GM23338 (cell line): ENCODE data around the gene TBPL1. TPM values are rescaled to one million over a fixed set of nuclear protein-coding genes. Genes with fewer than 3 reads are reported as not detected.

Experiments
- ATAC-seq: fragments of 200-7000 bp; cut with Tn5 transposase; 3 replicates; pipeline ENCODE4 v1.9.1; 2020
- DNase-seq: peaks from one replicate; pipeline ENCODE4 v3.0.0-alpha.2; 2015; ENCODE audit warnings: low spot score
- H2AFZ ChIP-seq: fragments of 200-600 bp; sonication (generic); 2 replicates; pipeline ENCODE4 v1.8.0; 2016; ENCODE audit warnings: antibody characterized with exemption, mild to moderate bottlenecking, moderate library complexity
- H3F3A ChIP-seq: fragments of 200-600 bp; sonication (generic); replicated peaks from 2 replicates; pipeline ENCODE4 v1.8.0; 2017; ENCODE audit warnings: antibody characterized with exemption, mixed run types, low read depth
- H3K27ac ChIP-seq: fragments of 200-600 bp; sonication (generic); 2 replicates; pipeline ENCODE4 v1.6.1; 2016; ENCODE audit warnings: low read depth
- H3K27me3 ChIP-seq: fragments of 200-600 bp; sonication (generic); 2 replicates; pipeline ENCODE4 v1.8.0; 2016; ENCODE audit warnings: mild to moderate bottlenecking, mixed run types, moderate library complexity; ENCODE audit not compliant: insufficient read depth
- H3K36me3 ChIP-seq: fragments of 200-600 bp; sonication (generic); 2 replicates; pipeline ENCODE4 v1.8.0; 2016; ENCODE audit warnings: mild to moderate bottlenecking; ENCODE audit not compliant: insufficient read depth
- H3K4me1 ChIP-seq: fragments of 200-600 bp; sonication (generic); 2 replicates; pipeline ENCODE4 v1.8.0; 2016; ENCODE audit warnings: mild to moderate bottlenecking, moderate library complexity; ENCODE audit not compliant: insufficient read depth
- H3K4me2 ChIP-seq: fragments of 200-600 bp; sonication (generic); 2 replicates; pipeline ENCODE4 v1.7.1; 2017; ENCODE audit warnings: mixed run types
- H3K4me3 ChIP-seq: fragments of 200-600 bp; sonication (generic); 2 replicates; pipeline ENCODE4 v1.6.1; 2016; ENCODE audit warnings: mixed run types
- H3K79me2 ChIP-seq: fragments of 200-600 bp; sonication (generic); replicated peaks from 2 replicates; pipeline ENCODE4 v1.8.0; 2017; ENCODE audit warnings: mild to moderate bottlenecking; ENCODE audit not compliant: insufficient read depth
- H3K9me2 ChIP-seq: fragments of 200-600 bp; sonication (generic); 2 replicates; pipeline ENCODE4 v1.8.0; 2017; ENCODE audit not compliant: insufficient read depth
- H4K20me1 ChIP-seq: fragments of 200-600 bp; sonication (generic); replicated peaks from 2 replicates; pipeline ENCODE4 v1.8.0; 2017; ENCODE audit warnings: mild to moderate bottlenecking; ENCODE audit not compliant: insufficient read depth
- H3K27ac Mint-ChIP-seq: 2 replicates; pipeline ENCODE4 v1.8.0; 2020; ENCODE audit warnings: inconsistent platforms, mild to moderate bottlenecking, moderate library complexity, mixed read lengths
- H3K27me3 Mint-ChIP-seq: 3 replicates; pipeline ENCODE4 v1.8.0; 2022; ENCODE audit warnings: low read depth, mild to moderate bottlenecking, moderate library complexity, mixed read lengths, inconsistent platforms; ENCODE audit not compliant: insufficient read depth, poor library complexity
- H3K36me3 Mint-ChIP-seq: 3 replicates; pipeline ENCODE4 v1.8.0; 2021; ENCODE audit warnings: low read depth, mild to moderate bottlenecking, inconsistent platforms, moderate library complexity, mixed read lengths
- H3K4me1 Mint-ChIP-seq: 3 replicates; pipeline ENCODE4 v1.8.0; 2020; ENCODE audit warnings: mild to moderate bottlenecking, inconsistent platforms, mixed read lengths
- H3K4me3 Mint-ChIP-seq: 3 replicates; pipeline ENCODE4 v1.8.0; 2021; ENCODE audit warnings: moderate library complexity, mild to moderate bottlenecking, inconsistent platforms, mixed read lengths
- H3K9me3 Mint-ChIP-seq: 3 replicates; pipeline ENCODE4 v1.8.0; 2020; ENCODE audit warnings: moderate library complexity, mild to moderate bottlenecking, inconsistent platforms, mixed read lengths
- CREB1 ChIP-seq: fragments of 250-450 bp; sonication (Bioruptor Pico); IDR thresholded peaks from 2 replicates; pipeline ENCODE4 v1.5.0; 2020; ENCODE audit warnings: low read depth, mild to moderate bottlenecking, moderate library complexity
- EZH2 ChIP-seq: fragments of 200-600 bp; sonication (generic); IDR thresholded peaks from one replicate; pipeline ENCODE4 v1.8.0; 2017; ENCODE audit warnings: antibody characterized with exemption, mild to moderate bottlenecking, low read depth; ENCODE audit not compliant: unreplicated experiment
- JUNB ChIP-seq: IDR thresholded peaks from one replicate; pipeline ENCODE4 v1.6.1; 2016; ENCODE audit warnings: antibody characterized with exemption; ENCODE audit not compliant: unreplicated experiment
- NANOG ChIP-seq: IDR thresholded peaks from 2 replicates; pipeline ENCODE4 v1.6.1; 2016; ENCODE audit warnings: antibody characterized with exemption, borderline replicate concordance
- POLR2AphosphoS5 ChIP-seq: IDR thresholded peaks from 2 replicates; pipeline ENCODE4 v1.6.1; 2016; ENCODE audit warnings: antibody characterized with exemption, low read depth
- STAT1 ChIP-seq: IDR thresholded peaks from one replicate; pipeline ENCODE4 v1.6.1; 2016; ENCODE audit warnings: antibody characterized with exemption; ENCODE audit not compliant: unreplicated experiment
- polyA plus RNA-seq: library from polyadenylated mRNA; unstranded; fragments of >200 nt; fragmentation: Nextera tagmentation; extraction: Ambion mirVana; gene quantifications from 2 replicates; pipeline ENCODE4 v1.2.1, GENCODE V29; 2016
- total RNA-seq: library from RNA; depleted of rRNA; stranded (reverse); fragments of >200 nt; shearing (Covaris generic); gene quantifications from 2 replicates; pipeline ENCODE4 v1.2.3, GENCODE V29; 2014
- TF ChIP-seq, protein P1 (sequence below): IDR thresholded peaks from 2 replicates; pipeline ENCODE4 v1.6.1; 2016; ENCODE audit warnings: antibody characterized with exemption
- TF ChIP-seq, protein P2 (sequence below), 2 experiments: fragments of 200-600 bp in 1 of 2; sonication (generic) in 1 of 2; conservative IDR thresholded peaks; 2 replicates each; pipeline versions ENCODE4 v1.5.1 to v1.6.1; 2016 to 2017; ENCODE audit warnings: antibody characterized with exemption in 2 of 2, low read depth in 2 of 2, mild to moderate bottlenecking in 2 of 2, moderate library complexity in 1 of 2
- TF ChIP-seq, protein P3 (sequence below): fragments of 250-450 bp; sonication (Bioruptor Pico); IDR thresholded peaks from 2 replicates; pipeline ENCODE4 v1.5.0; 2020; ENCODE audit warnings: mild to moderate bottlenecking, moderate library complexity

The TBPL1 gene
- total and polyA plus RNA-seq, 2 experiments from 2014 or later, result 72.9 to 139 TPM

DNA sequence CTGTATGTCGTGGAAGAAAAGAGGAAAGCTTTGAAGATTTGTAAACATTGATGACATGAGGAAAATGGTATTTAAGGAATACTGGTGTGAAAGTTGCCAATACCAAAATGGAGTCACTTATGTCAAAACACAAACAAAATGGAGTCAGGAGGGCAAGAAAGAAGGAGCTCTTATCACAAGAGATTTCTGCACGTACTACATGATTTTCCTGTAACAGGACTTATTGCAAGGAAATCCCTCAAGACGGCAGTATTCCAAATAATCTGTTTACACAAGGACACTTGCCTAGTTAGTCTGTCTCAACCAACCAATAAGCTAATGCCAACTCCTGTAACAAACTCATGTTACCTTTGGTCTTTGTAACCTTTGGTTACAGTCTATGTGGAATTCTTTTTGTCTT is 69.6 kb downstream of the TBPL1 start:
- Histone ChIP-seq H3K4me3 (no peak overlapping the region), H3K27ac (no peak overlapping the region), H2AFZ (no peak overlapping the region), H3K27me3 (no peaks in the 10 kb centered on the region), H3K4me2 (no peak overlapping the region), H3K4me1 (no peaks in the 10 kb centered on the region), H4K20me1 (no peaks in the 10 kb centered on the region), H3K79me2 (no peaks in the 10 kb centered on the region), H3K9me2 (no peaks in the 10 kb centered on the region), H3K36me3 (no peaks in the 10 kb centered on the region), H3F3A (no peaks in the 10 kb centered on the region)
- Mint-ChIP-seq H3K27me3 (no peaks in the 10 kb centered on the region), H3K4me1 (no peaks in the 10 kb centered on the region), H3K9me3 (no peaks in the 10 kb centered on the region), H3K4me3 (no peak overlapping the region), H3K27ac (no peak overlapping the region), H3K36me3 (no peaks in the 10 kb centered on the region)
- DNase-seq (no peak), ATAC-seq (no peak)
- TF ChIP-seq NANOG (no peak), STAT1 (no peak), POLR2AphosphoS5 (no peak), EZH2 (no peak)
- TF ChIP-seq, protein P1, sequence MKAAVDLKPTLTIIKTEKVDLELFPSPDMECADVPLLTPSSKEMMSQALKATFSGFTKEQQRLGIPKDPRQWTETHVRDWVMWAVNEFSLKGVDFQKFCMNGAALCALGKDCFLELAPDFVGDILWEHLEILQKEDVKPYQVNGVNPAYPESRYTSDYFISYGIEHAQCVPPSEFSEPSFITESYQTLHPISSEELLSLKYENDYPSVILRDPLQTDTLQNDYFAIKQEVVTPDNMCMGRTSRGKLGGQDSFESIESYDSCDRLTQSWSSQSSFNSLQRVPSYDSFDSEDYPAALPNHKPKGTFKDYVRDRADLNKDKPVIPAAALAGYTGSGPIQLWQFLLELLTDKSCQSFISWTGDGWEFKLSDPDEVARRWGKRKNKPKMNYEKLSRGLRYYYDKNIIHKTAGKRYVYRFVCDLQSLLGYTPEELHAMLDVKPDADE, result no peak

DNA sequence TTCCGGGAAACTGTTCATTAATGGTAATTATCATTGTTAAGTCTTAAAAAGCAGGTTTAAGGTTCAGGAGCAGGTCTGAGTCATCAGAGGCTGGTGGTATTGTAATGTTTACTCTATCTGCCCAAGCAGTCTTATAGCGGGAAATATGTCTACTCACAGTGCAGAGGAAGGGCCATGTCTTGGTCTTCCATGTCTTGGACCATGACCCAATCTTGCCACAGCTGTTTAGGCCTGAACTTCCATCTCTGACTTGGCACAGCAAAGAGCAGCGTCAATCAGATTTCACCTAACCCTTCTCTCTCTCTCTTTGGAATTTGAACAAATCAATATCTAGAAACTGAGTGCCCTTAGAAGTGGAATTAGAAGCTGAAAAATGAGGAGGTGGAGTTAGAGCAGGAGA is 73.6 kb downstream of the TBPL1 start:
- Mint-ChIP-seq H3K27ac (no peak overlapping the region), H3K9me3 (no peaks in the 10 kb centered on the region), H3K4me3 (no peak overlapping the region), H3K4me1 (no peaks in the 10 kb centered on the region; the same call in 2 of the 3 replicates), H3K36me3 (peaks cover 5% of the 10 kb centered on the region; the same call in 1 of the 3 replicates), H3K27me3 (no peaks in the 10 kb centered on the region)
- Histone ChIP-seq H3K4me2 (no peak overlapping the region), H4K20me1 (no peaks in the 10 kb centered on the region), H3K79me2 (no peaks in the 10 kb centered on the region), H3K36me3 (no peaks in the 10 kb centered on the region), H3K27ac (no peak overlapping the region), H3K4me1 (no peaks in the 10 kb centered on the region), H3K4me3 (no peak overlapping the region), H3K27me3 (no peaks in the 10 kb centered on the region), H3F3A (no peaks in the 10 kb centered on the region), H3K9me2 (no peaks in the 10 kb centered on the region; the same call in none of the 2 replicates), H2AFZ (no peak overlapping the region)
- TF ChIP-seq JUNB, result no peak
- DNase-seq, result no peak
- ATAC-seq, result no peak

DNA sequence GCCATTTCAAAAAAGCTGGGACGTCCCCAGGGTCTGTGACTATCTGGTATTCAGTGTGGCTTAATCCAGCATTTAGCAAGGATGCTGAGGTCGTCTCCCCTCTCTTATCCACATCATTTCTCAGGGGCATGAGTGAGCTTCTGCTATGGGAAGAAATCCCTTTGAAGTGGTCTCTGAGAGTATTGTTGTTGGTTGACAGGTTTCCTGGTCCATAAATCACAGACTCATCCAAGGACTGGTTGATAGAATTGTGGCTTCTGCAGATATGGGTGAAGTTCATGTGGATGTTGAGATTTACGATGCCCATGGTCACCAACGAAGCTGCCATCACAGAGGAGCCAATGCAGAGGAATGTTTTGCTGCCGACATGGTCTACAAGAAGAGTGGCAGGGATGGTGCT is 75.4 kb downstream of the TBPL1 start:
- Histone ChIP-seq H3K36me3 (no peaks in the 10 kb centered on the region), H3K4me3 (no peak overlapping the region), H3K27ac (no peak overlapping the region), H3K27me3 (no peaks in the 10 kb centered on the region), H3F3A (no peaks in the 10 kb centered on the region), H2AFZ (no peak overlapping the region), H3K9me2 (no peaks in the 10 kb centered on the region; the same call in none of the 2 replicates), H4K20me1 (no peaks in the 10 kb centered on the region), H3K4me2 (no peak overlapping the region), H3K79me2 (no peaks in the 10 kb centered on the region), H3K4me1 (no peaks in the 10 kb centered on the region)
- ATAC-seq (no peak), DNase-seq (no peak)
- Mint-ChIP-seq H3K9me3 (no peaks in the 10 kb centered on the region), H3K4me1 (no peaks in the 10 kb centered on the region; the same call in 2 of the 3 replicates), H3K27ac (no peak overlapping the region), H3K4me3 (no peak overlapping the region), H3K36me3 (peaks cover 5% of the 10 kb centered on the region; the same call in 1 of the 3 replicates), H3K27me3 (no peaks in the 10 kb centered on the region)
- TF ChIP-seq STAT1 (no peak), CREB1 (CRISPR knock-in tag) (no peak)
- TF ChIP-seq, protein P2, sequence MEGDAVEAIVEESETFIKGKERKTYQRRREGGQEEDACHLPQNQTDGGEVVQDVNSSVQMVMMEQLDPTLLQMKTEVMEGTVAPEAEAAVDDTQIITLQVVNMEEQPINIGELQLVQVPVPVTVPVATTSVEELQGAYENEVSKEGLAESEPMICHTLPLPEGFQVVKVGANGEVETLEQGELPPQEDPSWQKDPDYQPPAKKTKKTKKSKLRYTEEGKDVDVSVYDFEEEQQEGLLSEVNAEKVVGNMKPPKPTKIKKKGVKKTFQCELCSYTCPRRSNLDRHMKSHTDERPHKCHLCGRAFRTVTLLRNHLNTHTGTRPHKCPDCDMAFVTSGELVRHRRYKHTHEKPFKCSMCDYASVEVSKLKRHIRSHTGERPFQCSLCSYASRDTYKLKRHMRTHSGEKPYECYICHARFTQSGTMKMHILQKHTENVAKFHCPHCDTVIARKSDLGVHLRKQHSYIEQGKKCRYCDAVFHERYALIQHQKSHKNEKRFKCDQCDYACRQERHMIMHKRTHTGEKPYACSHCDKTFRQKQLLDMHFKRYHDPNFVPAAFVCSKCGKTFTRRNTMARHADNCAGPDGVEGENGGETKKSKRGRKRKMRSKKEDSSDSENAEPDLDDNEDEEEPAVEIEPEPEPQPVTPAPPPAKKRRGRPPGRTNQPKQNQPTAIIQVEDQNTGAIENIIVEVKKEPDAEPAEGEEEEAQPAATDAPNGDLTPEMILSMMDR (conservative IDR thresholded peaks at IDR 0.05; ENCODE audit: low read depth in 2 of 2), result no peak
- TF ChIP-seq, protein P3, sequence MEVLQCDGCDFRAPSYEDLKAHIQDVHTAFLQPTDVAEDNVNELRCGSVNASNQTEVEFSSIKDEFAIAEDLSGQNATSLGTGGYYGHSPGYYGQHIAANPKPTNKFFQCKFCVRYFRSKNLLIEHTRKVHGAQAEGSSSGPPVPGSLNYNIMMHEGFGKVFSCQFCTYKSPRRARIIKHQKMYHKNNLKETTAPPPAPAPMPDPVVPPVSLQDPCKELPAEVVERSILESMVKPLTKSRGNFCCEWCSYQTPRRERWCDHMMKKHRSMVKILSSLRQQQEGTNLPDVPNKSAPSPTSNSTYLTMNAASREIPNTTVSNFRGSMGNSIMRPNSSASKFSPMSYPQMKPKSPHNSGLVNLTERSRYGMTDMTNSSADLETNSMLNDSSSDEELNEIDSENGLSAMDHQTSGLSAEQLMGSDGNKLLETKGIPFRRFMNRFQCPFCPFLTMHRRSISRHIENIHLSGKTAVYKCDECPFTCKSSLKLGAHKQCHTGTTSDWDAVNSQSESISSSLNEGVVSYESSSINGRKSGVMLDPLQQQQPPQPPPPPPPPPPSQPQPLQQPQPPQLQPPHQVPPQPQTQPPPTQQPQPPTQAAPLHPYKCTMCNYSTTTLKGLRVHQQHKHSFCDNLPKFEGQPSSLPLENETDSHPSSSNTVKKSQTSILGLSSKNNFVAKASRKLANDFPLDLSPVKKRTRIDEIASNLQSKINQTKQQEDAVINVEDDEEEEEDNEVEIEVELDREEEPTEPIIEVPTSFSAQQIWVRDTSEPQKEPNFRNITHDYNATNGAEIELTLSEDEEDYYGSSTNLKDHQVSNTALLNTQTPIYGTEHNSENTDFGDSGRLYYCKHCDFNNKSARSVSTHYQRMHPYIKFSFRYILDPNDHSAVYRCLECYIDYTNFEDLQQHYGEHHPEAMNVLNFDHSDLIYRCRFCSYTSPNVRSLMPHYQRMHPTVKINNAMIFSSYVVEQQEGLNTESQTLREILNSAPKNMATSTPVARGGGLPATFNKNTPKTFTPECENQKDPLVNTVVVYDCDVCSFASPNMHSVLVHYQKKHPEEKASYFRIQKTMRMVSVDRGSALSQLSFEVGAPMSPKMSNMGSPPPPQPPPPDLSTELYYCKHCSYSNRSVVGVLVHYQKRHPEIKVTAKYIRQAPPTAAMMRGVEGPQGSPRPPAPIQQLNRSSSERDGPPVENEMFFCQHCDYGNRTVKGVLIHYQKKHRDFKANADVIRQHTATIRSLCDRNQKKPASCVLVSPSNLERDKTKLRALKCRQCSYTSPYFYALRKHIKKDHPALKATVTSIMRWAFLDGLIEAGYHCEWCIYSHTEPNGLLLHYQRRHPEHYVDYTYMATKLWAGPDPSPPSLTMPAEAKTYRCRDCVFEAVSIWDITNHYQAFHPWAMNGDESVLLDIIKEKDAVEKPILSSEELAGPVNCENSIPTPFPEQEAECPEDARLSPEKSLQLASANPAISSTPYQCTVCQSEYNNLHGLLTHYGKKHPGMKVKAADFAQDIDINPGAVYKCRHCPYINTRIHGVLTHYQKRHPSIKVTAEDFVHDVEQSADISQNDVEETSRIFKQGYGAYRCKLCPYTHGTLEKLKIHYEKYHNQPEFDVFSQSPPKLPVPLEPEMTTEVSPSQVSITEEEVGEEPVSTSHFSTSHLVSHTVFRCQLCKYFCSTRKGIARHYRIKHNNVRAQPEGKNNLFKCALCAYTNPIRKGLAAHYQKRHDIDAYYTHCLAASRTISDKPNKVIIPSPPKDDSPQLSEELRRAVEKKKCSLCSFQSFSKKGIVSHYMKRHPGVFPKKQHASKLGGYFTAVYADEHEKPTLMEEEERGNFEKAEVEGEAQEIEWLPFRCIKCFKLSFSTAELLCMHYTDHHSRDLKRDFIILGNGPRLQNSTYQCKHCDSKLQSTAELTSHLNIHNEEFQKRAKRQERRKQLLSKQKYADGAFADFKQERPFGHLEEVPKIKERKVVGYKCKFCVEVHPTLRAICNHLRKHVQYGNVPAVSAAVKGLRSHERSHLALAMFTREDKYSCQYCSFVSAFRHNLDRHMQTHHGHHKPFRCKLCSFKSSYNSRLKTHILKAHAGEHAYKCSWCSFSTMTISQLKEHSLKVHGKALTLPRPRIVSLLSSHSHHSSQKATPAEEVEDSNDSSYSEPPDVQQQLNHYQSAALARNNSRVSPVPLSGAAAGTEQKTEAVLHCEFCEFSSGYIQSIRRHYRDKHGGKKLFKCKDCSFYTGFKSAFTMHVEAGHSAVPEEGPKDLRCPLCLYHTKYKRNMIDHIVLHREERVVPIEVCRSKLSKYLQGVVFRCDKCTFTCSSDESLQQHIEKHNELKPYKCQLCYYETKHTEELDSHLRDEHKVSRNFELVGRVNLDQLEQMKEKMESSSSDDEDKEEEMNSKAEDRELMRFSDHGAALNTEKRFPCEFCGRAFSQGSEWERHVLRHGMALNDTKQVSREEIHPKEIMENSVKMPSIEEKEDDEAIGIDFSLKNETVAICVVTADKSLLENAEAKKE (CRISPR knock-in tag), result no peak
